HG02642 (cell line): ENCODE data around the gene NDUFB6.
"Not testable (repeated sequence)": the region's sequence is repeated elsewhere in the genome, so short reads cannot be mapped to it uniquely, and the experiment has no call there.

ENCODE experiments used
- ATAC-seq: cut with Tn5 transposase; IDR thresholded peaks from one replicate; pipeline ENCODE4 v1.9.1; 2021; ENCODE audit warnings: mild to moderate bottlenecking; ENCODE audit not compliant: unreplicated experiment, poor library complexity

Gene NDUFB6

GRCh38 chr9:32571969-32572899 lies 725 bp downstream of the NDUFB6 start:
- peak; percentile 85 for ATAC-seq

- no peak for ATAC-seq
These were observed 2.7 kb downstream of the NDUFB6 start for GRCh38 chr9:32570262-32570661.

- no peak for ATAC-seq
These were observed 6.2 kb downstream of the NDUFB6 start for GRCh38 chr9:32566770-32567169.

GRCh38 chr9:32565967-32566366 lies 7.0 kb downstream of the NDUFB6 start:
- no peak for ATAC-seq

GRCh38 chr9:32558408-32558934 lies 14.5 kb downstream of the NDUFB6 start:
- ATAC-seq, result no peak

GRCh38 chr9:32554591-32554990 lies 18.4 kb downstream of the NDUFB6 start:
- ATAC-seq, result no peak

GRCh38 chr9:32554107-32554506 lies 18.9 kb downstream of the NDUFB6 start:
- ATAC-seq, result no peak

- peak; percentile 80 for ATAC-seq
These were observed 20.6 kb downstream of the NDUFB6 start, which contains the start of the genes SMIM27 and TOPORS for GRCh38 chr9:32552172-32552872. TSS of gene SMIM27 (plus strand) at chr9:32552327. CDS start at chr9:32552435, 108 bp downstream. TSS of gene TOPORS (minus strand) at chr9:32552586. CDS start at chr9:32552436, 150 bp downstream.

- ATAC-seq, result peak; percentile 3
These were observed 21.5 kb downstream of the NDUFB6 start for GRCh38 chr9:32551276-32552051.

GRCh38 chr9:32550562-32551275 lies 22.2 kb downstream of the NDUFB6 start:
- ATAC-seq, result peak; percentile 70

GRCh38 chr9:32550150-32550561 lies 22.8 kb downstream of the NDUFB6 start:
- no peak for ATAC-seq

- ATAC-seq, result not testable (repeated sequence)
These were observed 24.7 kb downstream of the NDUFB6 start for GRCh38 chr9:32548213-32548612.

GRCh38 chr9:32545884-32546283 lies 27.1 kb downstream of the NDUFB6 start:
- ATAC-seq, result no peak

- no peak for ATAC-seq
These were observed 29.9 kb downstream of the NDUFB6 start for GRCh38 chr9:32543047-32543446.

GRCh38 chr9:32533816-32534215 lies 39.1 kb downstream of the NDUFB6 start:
- ATAC-seq, result no peak

GRCh38 chr9:32533336-32533735 lies 39.6 kb downstream of the NDUFB6 start:
- ATAC-seq, result no peak

GRCh38 chr9:32526707-32527048 lies 46.3 kb downstream of the NDUFB6 start:
- ATAC-seq, result no peak

- peak; percentile 71 for ATAC-seq
These were observed 46.8 kb downstream of the NDUFB6 start, which contains the start of gene RIGI for GRCh38 chr9:32526041-32526706. TSS of gene RIGI (minus strand) at chr9:32526196. CDS start at chr9:32526166, 30 bp downstream.

GRCh38 chr9:32525709-32526030 lies 47.3 kb downstream of the NDUFB6 start:
- ATAC-seq, result no peak
